WTC11 (cell line): ENCODE results near the gene RIMBP2. TPM values are rescaled to one million over a fixed set of nuclear protein-coding genes. Genes with fewer than 3 reads are reported as not detected.

ENCODE experiments used
- ATAC-seq: fragments of 200-7000 bp; cut with Tn5 transposase; 2 replicates; pipeline ENCODE4 v1.10.0; 2021; ENCODE audit warnings: mild to moderate bottlenecking, moderate library complexity
- CTCF ChIA-PET: fragments of 300-600 bp; sonication (Branson Sonifier 250); formaldehyde crosslinking; loops from one replicate; lab custom pipeline; 2021; ENCODE audit warnings: antibody characterized with exemption; lab: Charles Lee
- POLR2A ChIA-PET: fragments of 350-600 bp; sonication (Branson Sonifier 250); formaldehyde crosslinking; loops from one replicate; lab custom pipeline; 2021; ENCODE audit warnings: antibody characterized with exemption; lab: Charles Lee
- DNase-seq: peaks from one replicate; pipeline ENCODE4 v3.0.0; 2021; ENCODE audit warnings: low spot score
- H3K27ac Mint-ChIP-seq: 2 replicates; pipeline ENCODE4 v1.8.0; 2021; ENCODE audit warnings: mixed read lengths
- H3K27me3 Mint-ChIP-seq: 2 replicates; pipeline ENCODE4 v1.8.0; 2021; ENCODE audit warnings: low read depth, mild to moderate bottlenecking, moderate library complexity, mixed read lengths
- H3K36me3 Mint-ChIP-seq: 2 replicates; pipeline ENCODE4 v1.8.0; 2021; ENCODE audit warnings: mixed read lengths
- H3K4me1 Mint-ChIP-seq: 2 replicates; pipeline ENCODE4 v1.8.0; 2022; ENCODE audit warnings: mixed read lengths
- H3K4me3 Mint-ChIP-seq: 2 replicates; pipeline ENCODE4 v1.8.0; 2021; ENCODE audit warnings: mild to moderate bottlenecking, moderate library complexity, mixed read lengths
- H3K9me3 Mint-ChIP-seq: 2 replicates; pipeline ENCODE4 v1.8.0; 2021; ENCODE audit warnings: mixed read lengths
- ATF2 ChIP-seq: sonication (generic); formaldehyde crosslinking; IDR thresholded peaks from 2 replicates; pipeline ENCODE4 v1.8.1; 2022; ENCODE audit warnings: low read depth, missing genetic modification reagents, borderline replicate concordance
- ATF6 ChIP-seq: sonication (generic); formaldehyde crosslinking; IDR thresholded peaks from 2 replicates; pipeline ENCODE4 v1.8.1; 2023; ENCODE audit warnings: mild to moderate bottlenecking, missing genetic modification reagents
- ELF4 ChIP-seq: sonication (generic); formaldehyde crosslinking; IDR thresholded peaks from 2 replicates; pipeline ENCODE4 v1.8.1; 2022; ENCODE audit warnings: low read depth, mild to moderate bottlenecking, moderate library complexity, missing genetic modification reagents
- HMGXB4 ChIP-seq: sonication (generic); formaldehyde crosslinking; IDR thresholded peaks from 2 replicates; pipeline ENCODE4 v1.8.1; 2023; ENCODE audit warnings: mild to moderate bottlenecking, moderate library complexity, missing genetic modification reagents
- IRF1 ChIP-seq: sonication (generic); formaldehyde crosslinking; IDR thresholded peaks from 2 replicates; pipeline ENCODE4 v1.8.0; 2023; ENCODE audit warnings: missing genetic modification reagents
- IRF2 ChIP-seq: sonication (generic); formaldehyde crosslinking; IDR thresholded peaks from 2 replicates; pipeline ENCODE4 v1.8.0; 2022; ENCODE audit warnings: low read depth, missing genetic modification reagents, borderline replicate concordance
- JAZF1 ChIP-seq: fragments of 250-450 bp; sonication (Bioruptor Pico); IDR thresholded peaks from 2 replicates; pipeline ENCODE4 v1.9.0; 2021; ENCODE audit warnings: moderate library complexity, mild to moderate bottlenecking, inconsistent platforms
- MLX ChIP-seq: sonication (generic); formaldehyde crosslinking; IDR thresholded peaks from 2 replicates; pipeline ENCODE4 v1.8.1; 2023; ENCODE audit warnings: mild to moderate bottlenecking, missing genetic modification reagents, moderate library complexity
- MYBL2 ChIP-seq: sonication (generic); formaldehyde crosslinking; IDR thresholded peaks from 2 replicates; pipeline ENCODE4 v1.8.1; 2023; ENCODE audit warnings: mild to moderate bottlenecking, moderate library complexity, missing genetic modification reagents
- RORB ChIP-seq: fragments of 250-450 bp; sonication (Bioruptor Pico); IDR thresholded peaks from 2 replicates; pipeline ENCODE4 v1.9.0; 2021; ENCODE audit warnings: mild to moderate bottlenecking
- SMAD4 ChIP-seq: sonication (generic); formaldehyde crosslinking; IDR thresholded peaks from 2 replicates; pipeline ENCODE4 v1.8.0; 2022; ENCODE audit warnings: mild to moderate bottlenecking, missing genetic modification reagents
- SP1 ChIP-seq: sonication (generic); formaldehyde crosslinking; conservative IDR thresholded peaks from 2 replicates; pipeline ENCODE4 v1.8.1; 2022; ENCODE audit warnings: missing genetic modification reagents
- ZBTB43 ChIP-seq: sonication (generic); formaldehyde crosslinking; IDR thresholded peaks from 2 replicates; pipeline ENCODE4 v1.8.1; 2023; ENCODE audit warnings: mild to moderate bottlenecking, missing genetic modification reagents
- ZNF219 ChIP-seq: sonication (generic); formaldehyde crosslinking; IDR thresholded peaks from 2 replicates; pipeline ENCODE4 v1.8.0; 2023; ENCODE audit warnings: missing genetic modification reagents, mild to moderate bottlenecking, borderline replicate concordance
- ZNF263 ChIP-seq: sonication (generic); formaldehyde crosslinking; IDR thresholded peaks from 2 replicates; pipeline ENCODE4 v1.8.1; 2022; ENCODE audit warnings: low read depth, mild to moderate bottlenecking, moderate library complexity, missing genetic modification reagents
- ZNF281 ChIP-seq: sonication (generic); formaldehyde crosslinking; IDR thresholded peaks from 2 replicates; pipeline ENCODE4 v1.8.0; 2023; ENCODE audit warnings: mild to moderate bottlenecking, missing genetic modification reagents
- ZNF317 ChIP-seq: sonication (generic); formaldehyde crosslinking; IDR thresholded peaks from 2 replicates; pipeline ENCODE4 v1.8.1; 2023; ENCODE audit warnings: low read depth, mild to moderate bottlenecking, moderate library complexity, missing genetic modification reagents, borderline replicate concordance
- ZNF416 ChIP-seq: fragments of 250-450 bp; sonication (Bioruptor Pico); IDR thresholded peaks from 2 replicates; pipeline ENCODE4 v1.9.0; 2021; ENCODE audit warnings: mild to moderate bottlenecking, inconsistent platforms
- ZNF512 ChIP-seq: sonication (generic); formaldehyde crosslinking; IDR thresholded peaks from 2 replicates; pipeline ENCODE4 v1.8.1; 2022; ENCODE audit warnings: missing genetic modification reagents, borderline replicate concordance
- ZSCAN18 ChIP-seq: fragments of 250-450 bp; sonication (Bioruptor Pico); IDR thresholded peaks from 2 replicates; pipeline ENCODE4 v2.1.2; 2022; ENCODE audit warnings: mild to moderate bottlenecking, moderate library complexity
- total RNA-seq: library from RNA; stranded (reverse); gene quantifications from 3 replicates; pipeline ENCODE4 v1.2.3, GENCODE V29; 2021

Gene RIMBP2
- total RNA-seq, 1 experiment from 2014 or later = 2.6 TPM

- Mint-ChIP-seq H3K27me3 (no peaks in the 10 kb centered on the region), H3K4me3 (no peak overlapping the region), H3K9me3 (peaks cover 11% of the 10 kb centered on the region)
- ChIA-PET POLR2A (no interaction called here), CTCF (interaction anchor here (1.3 kb wide), 1 partner anchor 250 kb away, joined by 3 read pairs; no protein-coding TSS in a partner anchor)
- no peak for DNase-seq
- no peak for TF ChIP-seq MLX
- no peak for TF ChIP-seq RORB (CRISPR knock-in tag)
- TF ChIP-seq ATF2 (CRISPR knock-in tag) = no peak
- TF ChIP-seq ZNF263 = no peak
- no peak for TF ChIP-seq MYBL2 (CRISPR knock-in tag)
- no peak for TF ChIP-seq ZSCAN18 (CRISPR knock-in tag)
- TF ChIP-seq ZNF219 = no peak
- TF ChIP-seq SMAD4 = no peak
- TF ChIP-seq JAZF1 (CRISPR knock-in tag) = no peak
- no peak for TF ChIP-seq ELF4 (CRISPR knock-in tag)
- TF ChIP-seq IRF2 = no peak
- no peak for TF ChIP-seq ZNF317 (CRISPR knock-in tag)
- TF ChIP-seq SP1 = no peak
- TF ChIP-seq IRF1 (CRISPR knock-in tag) = no peak
- TF ChIP-seq ZBTB43 = no peak
- TF ChIP-seq HMGXB4 (CRISPR knock-in tag) = no peak
- TF ChIP-seq ZNF281 (CRISPR knock-in tag) = no peak
- no peak for TF ChIP-seq ATF6
- no peak for TF ChIP-seq ZNF512 (CRISPR knock-in tag)
- no peak for TF ChIP-seq ZNF416 (CRISPR knock-in tag)
- TF ChIP-seq, all 79 proteins: peak for 0
- no peaks in the 10 kb centered on the region for H3K36me3 Mint-ChIP-seq
- peaks cover 4% of the 10 kb centered on the region; the same call in 1 of the 2 replicates for H3K4me1 Mint-ChIP-seq
- no peak for ATAC-seq
- H3K27ac Mint-ChIP-seq = no peak overlapping the region
Observed at GRCh38 chr12:130497991-130498390, 218.1 kb downstream of the RIMBP2 start.
